Right lobe of liver (tissue), 4 donors: ENCODE results near the gene BCR.

Source experiments
- CTCF ChIP-seq, 4 donors: fragments of 200-600 bp in 3 of 4; fragments of 450-650 bp in 1 of 4; IDR thresholded peaks; one replicate each; pipeline versions ENCODE4 v1.5.1 to v1.8.0; 2016 to 2022; ENCODE audit warnings: antibody characterized with exemption in 4 of 4, mild to moderate bottlenecking in 2 of 4
- POLR2A ChIP-seq: fragments of 450-650 bp; IDR thresholded peaks from one replicate; pipeline ENCODE4 v1.6.1; 2017; ENCODE audit warnings: antibody characterized with exemption, mild to moderate bottlenecking
- donor health status: DM: no; HTN: no; CAD: no.
- donor health status: DM: no; HTN: no; CAD: no.
- donor health status: DM: no; HTN: yes; CAD: no.

GRCh38 chr22:23211622-23212021 lies 31.3 kb downstream of the BCR start:
- no peak for TF ChIP-seq CTCF (IDR thresholded peaks at IDR 0.05)
- TF ChIP-seq POLR2A: no peak
